DOHH2 (cell line): ENCODE measurements around the gene ERP27.
A peak's percentile ranks its signal among the peaks of the same experiment; 100 is the strongest.

Experiments used
- H3F3A ChIP-seq: fragments of 200-600 bp; sonication (generic), shearing (Covaris generic); 2 replicates; pipeline ENCODE4 v1.6.0; 2016; ENCODE audit warnings: antibody characterized with exemption, mild to moderate bottlenecking; ENCODE audit not compliant: control insufficient read depth, insufficient read depth
- H3K27ac ChIP-seq: fragments of 200-600 bp; sonication (generic); 2 replicates; pipeline ENCODE4 v1.5.1; 2014; ENCODE audit warnings: low read depth, mild to moderate bottlenecking, low read length, moderate library complexity
- H3K27me3 ChIP-seq: fragments of 200-600 bp; sonication (generic); 2 replicates; pipeline ENCODE4 v1.6.1; 2014; ENCODE audit warnings: mild to moderate bottlenecking, low read length, mixed read lengths; ENCODE audit not compliant: control insufficient read depth
- H3K36me3 ChIP-seq: fragments of 200-600 bp; sonication (generic); 2 replicates; pipeline ENCODE4 v1.6.1; 2014; ENCODE audit warnings: mild to moderate bottlenecking, low read length, moderate library complexity, mixed read lengths; ENCODE audit not compliant: control insufficient read depth
- H3K4me1 ChIP-seq: fragments of 200-600 bp; sonication (generic); 2 replicates; pipeline ENCODE4 v1.6.1; 2014; ENCODE audit warnings: mild to moderate bottlenecking, low read length, mixed read lengths; ENCODE audit not compliant: control insufficient read depth
- H3K4me2 ChIP-seq: fragments of 200-600 bp; sonication (generic); 2 replicates; pipeline ENCODE4 v1.6.0; 2014; ENCODE audit warnings: mild to moderate bottlenecking, low read length, moderate library complexity
- H3K4me3 ChIP-seq: fragments of 200-600 bp; sonication (generic); 2 replicates; pipeline ENCODE4 v1.5.1; 2014; ENCODE audit warnings: mild to moderate bottlenecking, low read length, mixed read lengths
- H3K79me2 ChIP-seq: fragments of 200-600 bp; sonication (generic); 2 replicates; pipeline ENCODE4 v1.6.1; 2014; ENCODE audit warnings: mild to moderate bottlenecking, low read length, mixed read lengths; ENCODE audit not compliant: control insufficient read depth
- H3K9me2 ChIP-seq: fragments of 200-600 bp; sonication (generic); replicated peaks from 2 replicates; pipeline ENCODE4 v1.6.1; 2014; ENCODE audit warnings: mild to moderate bottlenecking, low read length, mixed read lengths; ENCODE audit not compliant: control insufficient read depth
- H3K9me3 ChIP-seq: fragments of 200-600 bp; sonication (generic); 2 replicates; pipeline ENCODE4 v1.6.1; 2014; ENCODE audit warnings: antibody characterized with exemption, low read length, mixed read lengths; ENCODE audit not compliant: control insufficient read depth, insufficient read depth
- H4K20me1 ChIP-seq: fragments of 200-600 bp; sonication (generic); 2 replicates; pipeline ENCODE4 v1.6.0; 2014; ENCODE audit warnings: low read depth, mild to moderate bottlenecking, antibody characterized with exemption, low read length, moderate library complexity; ENCODE audit not compliant: control insufficient read depth, insufficient read depth
- EZH2phosphoT487 ChIP-seq: fragments of 200-600 bp; sonication (generic); IDR thresholded peaks from 2 replicates; pipeline ENCODE4 v1.6.1; 2017; ENCODE audit warnings: borderline replicate concordance, mild to moderate bottlenecking, antibody characterized with exemption, low read length, moderate library complexity, mixed read lengths
- TF ChIP-seq, protein P1 (sequence below): fragments of 200-600 bp; sonication (generic); IDR thresholded peaks from one replicate; pipeline ENCODE4 v1.5.1; 2014; ENCODE audit warnings: antibody characterized with exemption, mild to moderate bottlenecking, low read depth, low read length; ENCODE audit not compliant: poor library complexity, severe bottlenecking

Gene ERP27

DNA sequence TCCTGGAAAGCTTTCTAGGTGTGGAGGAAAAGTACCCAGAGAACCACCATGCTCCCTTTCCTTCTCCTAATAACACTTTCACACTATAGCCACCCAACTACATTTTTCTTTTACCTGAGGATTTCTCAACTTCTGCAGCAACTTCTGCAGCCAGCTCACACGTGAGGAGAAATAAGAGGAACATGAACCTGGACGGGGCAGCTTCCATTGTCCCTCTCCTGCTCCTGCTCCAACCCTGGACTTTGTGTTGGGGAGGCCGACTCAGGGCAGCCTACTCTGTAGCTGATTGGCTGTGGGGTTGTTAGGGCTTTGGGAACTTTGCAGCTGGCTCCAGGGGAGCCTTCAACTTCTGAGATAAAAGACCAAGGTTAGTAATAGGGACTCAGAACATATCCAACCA lies at the start of gene ERP27:
TSS of gene ERP27 (minus strand) at position 237 of the 400 bp plus-strand sequence. CDS start at position 208, 29 bp downstream.
- H3K4me3 ChIP-seq = 0 out of 2 replicates have a peak within 1 kb of the TSS, but pooled peaks have one; percentile 23
- H3K9me3 ChIP-seq = peaks cover 7% of the 10 kb centered on the region; the same call in 1 of the 2 replicates
- peaks cover 30% of the 10 kb centered on the region for H3K4me1 ChIP-seq
- peaks cover 51% of the 10 kb centered on the region for H3K36me3 ChIP-seq
- H3K9me2 ChIP-seq = no peaks in the 10 kb centered on the region
- H4K20me1 ChIP-seq = no peaks in the 10 kb centered on the region
- TF ChIP-seq EZH2phosphoT487 = no peak
- TF ChIP-seq, protein P1, sequence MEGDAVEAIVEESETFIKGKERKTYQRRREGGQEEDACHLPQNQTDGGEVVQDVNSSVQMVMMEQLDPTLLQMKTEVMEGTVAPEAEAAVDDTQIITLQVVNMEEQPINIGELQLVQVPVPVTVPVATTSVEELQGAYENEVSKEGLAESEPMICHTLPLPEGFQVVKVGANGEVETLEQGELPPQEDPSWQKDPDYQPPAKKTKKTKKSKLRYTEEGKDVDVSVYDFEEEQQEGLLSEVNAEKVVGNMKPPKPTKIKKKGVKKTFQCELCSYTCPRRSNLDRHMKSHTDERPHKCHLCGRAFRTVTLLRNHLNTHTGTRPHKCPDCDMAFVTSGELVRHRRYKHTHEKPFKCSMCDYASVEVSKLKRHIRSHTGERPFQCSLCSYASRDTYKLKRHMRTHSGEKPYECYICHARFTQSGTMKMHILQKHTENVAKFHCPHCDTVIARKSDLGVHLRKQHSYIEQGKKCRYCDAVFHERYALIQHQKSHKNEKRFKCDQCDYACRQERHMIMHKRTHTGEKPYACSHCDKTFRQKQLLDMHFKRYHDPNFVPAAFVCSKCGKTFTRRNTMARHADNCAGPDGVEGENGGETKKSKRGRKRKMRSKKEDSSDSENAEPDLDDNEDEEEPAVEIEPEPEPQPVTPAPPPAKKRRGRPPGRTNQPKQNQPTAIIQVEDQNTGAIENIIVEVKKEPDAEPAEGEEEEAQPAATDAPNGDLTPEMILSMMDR = no peak
- no peaks in the 10 kb centered on the region for H3K79me2 ChIP-seq
- H3F3A ChIP-seq = peaks cover 32% of the 10 kb centered on the region
- peak within 1 kb of the TSS; percentile 46 for H3K27ac ChIP-seq
- no peaks in the 10 kb centered on the region for H3K27me3 ChIP-seq
- H3K4me2 ChIP-seq = peak within 1 kb of the TSS; percentile 50

DNA sequence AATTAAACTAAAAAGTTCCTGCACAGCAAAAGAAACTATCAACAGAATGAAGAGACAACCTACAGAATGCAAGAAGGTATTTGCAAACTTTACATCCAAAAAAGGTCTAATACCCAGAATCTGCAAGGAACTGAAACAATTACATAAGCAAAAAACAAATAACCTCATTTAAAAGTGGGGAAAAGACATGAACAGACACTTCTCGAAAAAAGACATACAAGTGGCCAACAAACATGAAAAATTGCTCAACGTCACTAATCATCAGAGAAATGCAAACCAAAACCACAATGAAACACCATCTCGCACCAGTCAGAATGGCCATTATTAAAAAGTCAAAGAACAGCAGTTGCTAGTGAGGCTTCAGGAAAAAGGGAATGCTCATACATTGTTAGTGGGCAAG lies 49.7 kb upstream of the ERP27 start:
- Histone ChIP-seq H3K27me3 (no peaks in the 10 kb centered on the region), H3K9me2 (no peaks in the 10 kb centered on the region), H4K20me1 (no peaks in the 10 kb centered on the region), H3F3A (no peaks in the 10 kb centered on the region), H3K4me3 (no peak overlapping the region), H3K4me2 (no peak overlapping the region), H3K9me3 (peaks cover 4% of the 10 kb centered on the region; the same call in 1 of the 2 replicates), H3K27ac (no peak overlapping the region), H3K79me2 (no peaks in the 10 kb centered on the region), H3K4me1 (peaks cover 20% of the 10 kb centered on the region), H3K36me3 (no peaks in the 10 kb centered on the region)
- TF ChIP-seq, protein P1 = no peak
- TF ChIP-seq EZH2phosphoT487 = no peak

DNA sequence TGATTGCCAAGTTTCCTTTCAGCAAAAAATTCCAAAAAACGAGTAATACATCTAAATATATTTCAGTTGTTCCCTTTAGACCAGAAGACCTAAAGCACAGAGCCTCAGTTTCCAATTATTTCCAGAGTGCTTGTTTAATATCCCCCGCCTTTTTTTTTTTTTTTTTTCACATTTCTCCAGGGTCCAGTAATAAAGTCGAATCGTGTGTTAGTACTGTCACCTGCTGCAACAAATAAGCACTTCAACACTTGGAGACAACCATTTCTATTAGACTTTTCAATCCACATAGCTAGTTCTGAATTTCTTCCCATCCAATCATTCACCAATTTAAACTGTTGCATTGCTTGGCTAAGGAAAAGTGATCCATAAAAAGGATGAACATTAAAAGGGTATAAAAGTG lies 48.1 kb upstream of the ERP27 start:
- H3K79me2 ChIP-seq = no peaks in the 10 kb centered on the region

More for the DNA sequence above, 48.1 kb upstream of the ERP27 start:
- H3K9me2 ChIP-seq = no peaks in the 10 kb centered on the region
- no peaks in the 10 kb centered on the region for H3F3A ChIP-seq
- TF ChIP-seq, protein P1 = peak; percentile 11
- TF ChIP-seq EZH2phosphoT487 = no peak
- no peaks in the 10 kb centered on the region for H3K36me3 ChIP-seq
- no peak overlapping the region for H3K4me2 ChIP-seq
- H4K20me1 ChIP-seq = no peaks in the 10 kb centered on the region
- H3K27ac ChIP-seq = no peak overlapping the region
- H3K27me3 ChIP-seq = no peaks in the 10 kb centered on the region
- H3K4me3 ChIP-seq = no peak overlapping the region
- peaks cover 4% of the 10 kb centered on the region; the same call in 1 of the 2 replicates for H3K9me3 ChIP-seq
- H3K4me1 ChIP-seq = peaks cover 22% of the 10 kb centered on the region
